PC-3 (cell line): ENCODE measurements around the gene UBE2QL1. TPM values are rescaled to one million over a fixed set of nuclear protein-coding genes. Genes with fewer than 3 reads are reported as not detected.
A peak's percentile ranks its signal among the peaks of the same experiment; 100 is the strongest.

Source experiments
- ATAC-seq: fragments of 200-7000 bp; cut with Tn5 transposase; 2 replicates; pipeline ENCODE4 v1.9.1; 2020; ENCODE audit warnings: mild to moderate bottlenecking, moderate library complexity
- BruUV-seq: library from RNA; stranded (reverse); fragments of 400-500 nt; replicated peaks from 2 replicates; lab custom pipeline; 2021; lab: Mats Ljungman, UMichigan
- CTCF ChIA-PET: fragments of 300-600 bp; sonication (Branson Sonifier 250); formaldehyde crosslinking; loops from one replicate; lab custom pipeline; 2022; ENCODE audit warnings: antibody characterized with exemption; lab: Charles Lee
- POLR2A ChIA-PET: fragments of 300-600 bp; sonication (Branson Sonifier 250); formaldehyde crosslinking; loops from one replicate; lab custom pipeline; 2022; ENCODE audit warnings: antibody characterized with exemption; ENCODE audit not compliant: unreplicated experiment; lab: Charles Lee
- DNase-seq: peaks from one replicate; pipeline ENCODE4 v3.0.0-alpha.2; 2015
- H2AFZ ChIP-seq: fragments of 300-600 bp; sonication (generic); 2 replicates; pipeline ENCODE4 v1.6.0; 2016; ENCODE audit warnings: antibody characterized with exemption, low read length
- H3F3A ChIP-seq: fragments of 300-600 bp; sonication (generic); one replicate; pipeline ENCODE4 v1.6.0; 2017; ENCODE audit warnings: antibody characterized with exemption, low read length, control low read depth, mild to moderate bottlenecking; ENCODE audit not compliant: unreplicated experiment
- H3K27ac ChIP-seq: fragments of 300-600 bp; sonication (generic); 2 replicates; pipeline ENCODE4 v1.5.1; 2016; ENCODE audit warnings: mild to moderate bottlenecking, low read length
- H3K27me3 ChIP-seq: fragments of 300-600 bp; sonication (generic); 2 replicates; pipeline ENCODE4 v1.6.1; 2016; ENCODE audit warnings: low read length, mixed read lengths
- H3K36me3 ChIP-seq: fragments of 300-600 bp; sonication (generic); 2 replicates; pipeline ENCODE4 v1.6.1; 2016; ENCODE audit warnings: low read depth, mixed run types, low read length, mixed read lengths
- H3K4me1 ChIP-seq: fragments of 300-600 bp; sonication (generic); 2 replicates; pipeline ENCODE4 v1.5.1; 2016; ENCODE audit warnings: low read length; ENCODE audit not compliant: insufficient read depth
- H3K4me2 ChIP-seq: fragments of 300-600 bp; sonication (generic); 2 replicates; pipeline ENCODE4 v1.6.0; 2016; ENCODE audit warnings: low read length
- H3K4me3 ChIP-seq: fragments of 300-600 bp; sonication (generic); 2 replicates; pipeline ENCODE4 v1.5.1; 2016; ENCODE audit warnings: mild to moderate bottlenecking, low read length, mixed read lengths
- H3K79me2 ChIP-seq: fragments of 300-600 bp; sonication (generic); 2 replicates; pipeline ENCODE4 v1.6.1; 2017; ENCODE audit warnings: low read length, mixed read lengths
- H3K9ac ChIP-seq: fragments of 300-600 bp; sonication (generic); 2 replicates; pipeline ENCODE4 v1.6.0; 2016; ENCODE audit warnings: mild to moderate bottlenecking, low read length
- H3K9me2 ChIP-seq: fragments of 300-600 bp; sonication (generic); replicated peaks from 2 replicates; pipeline ENCODE4 v1.6.1; 2016; ENCODE audit warnings: mixed run types, low read length, mixed read lengths
- H3K9me3 ChIP-seq: fragments of 300-600 bp; sonication (generic); 2 replicates; pipeline ENCODE4 v1.6.1; 2016; ENCODE audit warnings: low read length, mixed read lengths
- H4K20me1 ChIP-seq: fragments of 300-600 bp; sonication (generic); 2 replicates; pipeline ENCODE4 v1.6.1; 2016; ENCODE audit warnings: low read length, mixed read lengths
- CTCF ChIP-seq: fragments of 300-600 bp; sonication (generic); conservative IDR thresholded peaks from 2 replicates; pipeline ENCODE4 v1.5.1; 2017; ENCODE audit warnings: antibody characterized with exemption, low read depth, mild to moderate bottlenecking, low read length
- EZH2 ChIP-seq: fragments of 300-600 bp; sonication (generic); IDR thresholded peaks from one replicate; pipeline ENCODE4 v1.6.1; 2017; ENCODE audit warnings: antibody characterized with exemption, mild to moderate bottlenecking, low read length; ENCODE audit not compliant: unreplicated experiment
- EZH2phosphoT487 ChIP-seq: fragments of 300-600 bp; sonication (generic); IDR thresholded peaks from 2 replicates; pipeline ENCODE4 v1.6.1; 2018; ENCODE audit warnings: mild to moderate bottlenecking, antibody characterized with exemption, low read length, borderline replicate concordance
- intact Hi-C: fragments of 100-400 bp; cut with micrococcal nuclease; formaldehyde crosslinking; loops from 2 replicates; pipeline ENCODE4 v1.9.0; 2023
- total RNA-seq: library from RNA; depleted of rRNA; stranded (reverse); fragments of >200 nt; gene quantifications from 2 replicates; pipeline ENCODE4 v1.2.3, GENCODE V29; 2014

UBE2QL1 gene
- total RNA-seq, 1 experiment from 2014 or later, result 8.8 TPM

GRCh38 chr5:6439588-6440550, 8.8 kb upstream of the UBE2QL1 start:
- Histone ChIP-seq H3K9me2 (no peaks in the 10 kb centered on the region), H3F3A (no peaks in the 10 kb centered on the region), H3K36me3 (no peaks in the 10 kb centered on the region), H3K4me1 (peaks cover 8% of the 10 kb centered on the region), H3K4me2 (no peak overlapping the region), H4K20me1 (no peaks in the 10 kb centered on the region), H3K27ac (no peak overlapping the region), H2AFZ (no peak overlapping the region), H3K4me3 (no peak overlapping the region), H3K79me2 (no peaks in the 10 kb centered on the region), H3K9ac (no peak overlapping the region), H3K27me3 (no peaks in the 10 kb centered on the region), H3K9me3 (0 out of 2 replicates have a peak, but pooled peaks cover 13% of the 10 kb centered on the region)
- CTCF ChIA-PET, result no interaction called here
- POLR2A ChIA-PET, result interaction anchor here (0.6 kb wide), 1 partner anchor 1224 kb away, joined by 6 read pairs; no protein-coding TSS in a partner anchor
- intact Hi-C loops, result no loop called here
- no peak for TF ChIP-seq EZH2phosphoT487
- no peak for TF ChIP-seq CTCF
- no peak for TF ChIP-seq EZH2
- no TSS peak for BruUV-seq
- DNase-seq (peak; percentile 57), ATAC-seq (no peak)

- H3K4me3 ChIP-seq, result no peak overlapping the region
- H2AFZ ChIP-seq, result no peak overlapping the region
- H4K20me1 ChIP-seq, result no peaks in the 10 kb centered on the region
- 0 out of 2 replicates have a peak, but pooled peaks cover under 1% of the 10 kb centered on the region for H3K4me1 ChIP-seq
- no TSS peak for BruUV-seq
- intact Hi-C loops, result no loop called here
- TF ChIP-seq CTCF (no peak), EZH2phosphoT487 (no peak), EZH2 (no peak)
- H3K9ac ChIP-seq, result no peak overlapping the region
- no peaks in the 10 kb centered on the region for H3K27me3 ChIP-seq
- ChIA-PET CTCF (no interaction called here), POLR2A (no interaction called here)
- H3K9me2 ChIP-seq, result no peaks in the 10 kb centered on the region
- H3K4me2 ChIP-seq, result no peak overlapping the region
- H3K79me2 ChIP-seq, result no peaks in the 10 kb centered on the region
- DNase-seq (no peak), ATAC-seq (no peak)
- no peaks in the 10 kb centered on the region for H3K36me3 ChIP-seq
- H3F3A ChIP-seq, result no peaks in the 10 kb centered on the region
- H3K9me3 ChIP-seq, result 0 out of 2 replicates have a peak, but pooled peaks cover 13% of the 10 kb centered on the region
- H3K27ac ChIP-seq, result no peak overlapping the region
These were observed 6.3 kb upstream of the UBE2QL1 start for GRCh38 chr5:6442333-6442732.

GRCh38 chr5:6443326-6443725, 5.3 kb upstream of the UBE2QL1 start:
- no peaks in the 10 kb centered on the region for H4K20me1 ChIP-seq
- 0 out of 2 replicates have a peak, but pooled peaks cover 13% of the 10 kb centered on the region for H3K9me3 ChIP-seq
- DNase-seq, result no peak
- no TSS peak for BruUV-seq
- intact Hi-C loops, result no loop called here
- H3K27me3 ChIP-seq, result no peaks in the 10 kb centered on the region
- CTCF ChIA-PET, result no interaction called here
- ATAC-seq, result no peak
- no peak overlapping the region for H3K27ac ChIP-seq
- POLR2A ChIA-PET, result no interaction called here
- TF ChIP-seq EZH2, result no peak
- TF ChIP-seq CTCF, result no peak
- no peak for TF ChIP-seq EZH2phosphoT487
- no peaks in the 10 kb centered on the region for H3K9me2 ChIP-seq
- no peaks in the 10 kb centered on the region for H3K79me2 ChIP-seq
- H3K36me3 ChIP-seq, result no peaks in the 10 kb centered on the region
- H3K4me2 ChIP-seq, result no peak overlapping the region
- no peak overlapping the region for H2AFZ ChIP-seq
- no peaks in the 10 kb centered on the region for H3F3A ChIP-seq
- no peak overlapping the region for H3K9ac ChIP-seq
- no peak overlapping the region for H3K4me3 ChIP-seq
- H3K4me1 ChIP-seq, result no peaks in the 10 kb centered on the region
